Smooth muscle cell (in vitro differentiated cells): ENCODE measurements around the gene GPR52. TPM values are rescaled to one million over a fixed set of nuclear protein-coding genes. Genes with fewer than 3 reads are reported as not detected.

ENCODE experiments used
- DNase-seq: peaks from one replicate; lab custom pipeline; 2025; ENCODE audit not compliant: unreplicated experiment; lab: John Stamatoyannopoulos, UW
- H2AFZ ChIP-seq: fragments of 200-600 bp; sonication (generic); 2 replicates; pipeline ENCODE4 v1.6.0; 2016; ENCODE audit warnings: antibody characterized with exemption, low read depth, mild to moderate bottlenecking
- H3F3A ChIP-seq: fragments of 200-600 bp; sonication (generic); 2 replicates; pipeline ENCODE4 v1.6.0; 2017; ENCODE audit warnings: antibody characterized with exemption, low read depth
- H3K27ac ChIP-seq: fragments of 200-600 bp; sonication (generic); 2 replicates; pipeline ENCODE4 v1.5.1; 2016; ENCODE audit warnings: low read depth, mild to moderate bottlenecking
- H3K27me3 ChIP-seq: fragments of 200-600 bp; sonication (generic); 2 replicates; pipeline ENCODE4 v1.6.1; 2016; ENCODE audit warnings: low read depth, mild to moderate bottlenecking
- H3K36me3 ChIP-seq: fragments of 200-600 bp; sonication (generic); 2 replicates; pipeline ENCODE4 v1.5.1; 2016; ENCODE audit warnings: low read depth
- H3K4me1 ChIP-seq: fragments of 200-600 bp; sonication (generic); 2 replicates; pipeline ENCODE4 v1.5.1; 2016; ENCODE audit warnings: low read depth
- H3K4me2 ChIP-seq: fragments of 200-600 bp; sonication (generic); 2 replicates; pipeline ENCODE4 v1.6.0; 2016; ENCODE audit warnings: mild to moderate bottlenecking
- H3K4me3 ChIP-seq: fragments of 200-600 bp; sonication (generic); 2 replicates; pipeline ENCODE4 v1.5.1; 2016; ENCODE audit warnings: mild to moderate bottlenecking
- H3K79me2 ChIP-seq: fragments of 200-600 bp; sonication (generic); 2 replicates; pipeline ENCODE4 v1.6.0; 2016; ENCODE audit warnings: low read depth, mild to moderate bottlenecking
- H3K9ac ChIP-seq: fragments of 200-600 bp; sonication (generic); 2 replicates; pipeline ENCODE4 v1.6.0; 2016; ENCODE audit warnings: low read depth
- H3K9me3 ChIP-seq: fragments of 200-600 bp; sonication (generic); replicated peaks from 2 replicates; pipeline ENCODE4 v1.5.1; 2016; ENCODE audit warnings: low read depth
- H4K20me1 ChIP-seq: fragments of 200-600 bp; sonication (generic); 2 replicates; pipeline ENCODE4 v1.6.0; 2016; ENCODE audit warnings: low read depth
- CTCF ChIP-seq: fragments of 200-600 bp; sonication (generic); IDR thresholded peaks from 2 replicates; pipeline ENCODE4 v1.5.1; 2017; ENCODE audit warnings: borderline replicate concordance, mild to moderate bottlenecking, antibody characterized with exemption; ENCODE audit not compliant: insufficient read depth, poor library complexity, severe bottlenecking
- WGBS: methylation state at CpG from one replicate; pipeline ENCODE4 v1.1.7; 2016; ENCODE audit warnings: low lambda C conversion rate; 5-methylcytosine and 5-hydroxymethylcytosine counted together
- polyA plus RNA-seq: library from polyadenylated mRNA; unstranded; fragments of >200 nt; fragmentation: Nextera tagmentation; extraction: Ambion mirVana; gene quantifications from 2 replicates; pipeline ENCODE4 v1.2.1, GENCODE V29; 2016
- total RNA-seq: library from RNA; depleted of rRNA; stranded (reverse); fragments of >200 nt; gene quantifications from 2 replicates; pipeline ENCODE4 v1.2.3, GENCODE V29; 2014

The GPR52 gene
- total and polyA plus RNA-seq, 2 experiments from 2014 or later = 0.54 TPM; not detected in 1

GRCh38 chr1:174415506-174415905 is 32.3 kb upstream of the GPR52 start:
- H3K4me3 ChIP-seq = no peak overlapping the region
- H4K20me1 ChIP-seq = no peaks in the 10 kb centered on the region
- H3K9me3 ChIP-seq = no peaks in the 10 kb centered on the region
- DNase-seq = no peak
- H3K4me2 ChIP-seq = no peak overlapping the region
- H3K27me3 ChIP-seq = no peaks in the 10 kb centered on the region
- TF ChIP-seq CTCF = no peak
- H3K9ac ChIP-seq = no peak overlapping the region
- no peaks in the 10 kb centered on the region for H3F3A ChIP-seq
- no peaks in the 10 kb centered on the region for H3K36me3 ChIP-seq
- WGBS = 88% methylated on average over 2 of the region's 2 CpGs
- H3K4me1 ChIP-seq = no peaks in the 10 kb centered on the region
- H3K79me2 ChIP-seq = no peaks in the 10 kb centered on the region
- H2AFZ ChIP-seq = no peak overlapping the region
- H3K27ac ChIP-seq = no peak overlapping the region

- no peaks in the 10 kb centered on the region for H3K27me3 ChIP-seq
- H3F3A ChIP-seq = no peaks in the 10 kb centered on the region
- H3K27ac ChIP-seq = no peak overlapping the region
- no peaks in the 10 kb centered on the region for H3K4me1 ChIP-seq
- 73% methylated on average over 2 of the region's 2 CpGs for WGBS
- H4K20me1 ChIP-seq = no peaks in the 10 kb centered on the region
- no peak for DNase-seq
- no peak overlapping the region for H2AFZ ChIP-seq
- no peaks in the 10 kb centered on the region for H3K9me3 ChIP-seq
- H3K36me3 ChIP-seq = no peaks in the 10 kb centered on the region
- no peak for TF ChIP-seq CTCF
- H3K79me2 ChIP-seq = no peaks in the 10 kb centered on the region
- H3K9ac ChIP-seq = no peak overlapping the region
- no peak overlapping the region for H3K4me2 ChIP-seq
- no peak overlapping the region for H3K4me3 ChIP-seq
Observed at GRCh38 chr1:174417921-174418320, 29.8 kb upstream of the GPR52 start.

GRCh38 chr1:174425121-174425520 is 22.6 kb upstream of the GPR52 start:
- Histone ChIP-seq H3K4me1 (no peaks in the 10 kb centered on the region), H3K4me2 (no peak overlapping the region), H3K27me3 (no peaks in the 10 kb centered on the region), H4K20me1 (no peaks in the 10 kb centered on the region), H3K4me3 (no peak overlapping the region), H3K9ac (no peak overlapping the region), H2AFZ (no peak overlapping the region), H3F3A (no peaks in the 10 kb centered on the region), H3K79me2 (no peaks in the 10 kb centered on the region), H3K9me3 (no peaks in the 10 kb centered on the region), H3K36me3 (no peaks in the 10 kb centered on the region), H3K27ac (no peak overlapping the region)
- no peak for TF ChIP-seq CTCF
- no peak for DNase-seq

- Histone ChIP-seq H2AFZ (no peak overlapping the region), H3K4me1 (no peaks in the 10 kb centered on the region), H3K27ac (no peak overlapping the region), H4K20me1 (no peaks in the 10 kb centered on the region), H3K9ac (no peak overlapping the region), H3K79me2 (no peaks in the 10 kb centered on the region), H3F3A (no peaks in the 10 kb centered on the region), H3K27me3 (no peaks in the 10 kb centered on the region), H3K36me3 (no peaks in the 10 kb centered on the region), H3K4me3 (no peak overlapping the region), H3K9me3 (no peaks in the 10 kb centered on the region), H3K4me2 (no peak overlapping the region)
- no peak for TF ChIP-seq CTCF
- WGBS = 93% methylated on average over 3 of the region's 3 CpGs
- no peak for DNase-seq
Observed at GRCh38 chr1:174426153-174426552, 21.6 kb upstream of the GPR52 start.
